Testis (tissue), 3 donors: Measurements from ENCODE around the gene SSX2IP. TPM values are rescaled to one million over a fixed set of nuclear protein-coding genes. Genes with fewer than 3 reads are reported as not detected.

ENCODE experiments used
- DNase-seq: peaks from one replicate; pipeline ENCODE4 v3.0.0-alpha.2; 2019
- H3K27ac ChIP-seq, 2 donors: fragments of 200-600 bp; sonication (generic); one replicate each; pipeline ENCODE4 v1.5.1; 2019
- H3K27me3 ChIP-seq: fragments of 200-600 bp; sonication (generic); one replicate; pipeline ENCODE4 v1.5.1; 2019
- H3K36me3 ChIP-seq: fragments of 200-600 bp; sonication (generic); one replicate; pipeline ENCODE4 v1.5.1; 2017; ENCODE audit warnings: low read depth; ENCODE audit errors: missing control alignments
- H3K4me1 ChIP-seq: fragments of 200-600 bp; sonication (generic); one replicate; pipeline ENCODE4 v1.5.1; 2019
- H3K4me3 ChIP-seq, 2 donors: fragments of 200-600 bp; sonication (generic); one replicate each; pipeline ENCODE4 v1.5.1; 2017 to 2019
- H3K9me3 ChIP-seq: fragments of 200-600 bp; sonication (generic); one replicate; pipeline ENCODE4 v1.5.1; 2017
- CTCF ChIP-seq, 3 experiments: fragments of 450-650 bp in 2 of 3; fragments of 200-600 bp in 1 of 3; sonication (generic) in 1 of 3; IDR thresholded peaks; one replicate each; pipeline ENCODE4 v1.5.1; 2016 to 2019; ENCODE audit warnings: antibody characterized with exemption in 3 of 3, mild to moderate bottlenecking in 2 of 3, moderate library complexity in 1 of 3
- POLR2A ChIP-seq: fragments of 450-650 bp; IDR thresholded peaks from one replicate; pipeline ENCODE4 v1.6.1; 2017; ENCODE audit warnings: antibody characterized with exemption, mild to moderate bottlenecking, moderate library complexity
- WGBS, 2 donors: methylation state at CpG; one replicate each; pipeline ENCODE4 v1.1.5; 2018; 5-methylcytosine and 5-hydroxymethylcytosine counted together
- intact Hi-C: fragments of 100-400 bp; cut with DNase I; formaldehyde crosslinking; loops from one replicate; pipeline ENCODE4 v1.15.1; 2023; ENCODE audit warnings: low total_unique reads
- polyA plus RNA-seq: library from polyadenylated mRNA; stranded (reverse); fragments of 350-450 nt; fragmentation: Illumina TruSeq; extraction: RNeasy Lipid Tissue Mini Kit (QIAGEN cat#74804); gene quantifications from one replicate; pipeline ENCODE4 v1.2.3, GENCODE V29; 2014; ENCODE audit warnings: low read depth, low replicate concordance; ENCODE audit not compliant: insufficient read depth
- total RNA-seq, 2 donors: library from RNA; depleted of rRNA; stranded (reverse); fragments of >200 nt; gene quantifications; one replicate each; pipeline ENCODE4 v1.2.3, GENCODE V29; 2016

The SSX2IP gene
- total and polyA plus RNA-seq, 3 donors from 2014 or later: 64.6 to 158 (median 128) TPM

GRCh38 chr1:84693005-84693404, 2.7 kb upstream of the SSX2IP start:
- WGBS, 2 donors: 86 to 97% methylated on average over 2 of the region's 2 CpGs

GRCh38 chr1:84692391-84692790, 2.1 kb upstream of the SSX2IP start:
- Histone ChIP-seq H3K27me3 (no peaks in the 10 kb centered on the region), H3K9me3 (no peaks in the 10 kb centered on the region), H3K27ac (no peak overlapping the region), H3K4me1 (peaks cover 14% of the 10 kb centered on the region), H3K4me3 (no peak overlapping the region), H3K36me3 (no peaks in the 10 kb centered on the region)
- WGBS, 2 donors: 77 to 78% methylated on average over 6 of the region's 6 CpGs
- intact Hi-C loops: no loop called here
- no peak for DNase-seq
- TF ChIP-seq POLR2A (no peak), CTCF (IDR thresholded peaks at IDR 0.05) (no peak)

More at GRCh38 chr1:84693005-84693404, 2.7 kb upstream of the SSX2IP start:
- H3K4me1 ChIP-seq: peaks cover 8% of the 10 kb centered on the region
- no peak for TF ChIP-seq POLR2A
- no peak overlapping the region for H3K27ac ChIP-seq
- H3K27me3 ChIP-seq: no peaks in the 10 kb centered on the region
- no peak overlapping the region for H3K4me3 ChIP-seq
- no peaks in the 10 kb centered on the region for H3K9me3 ChIP-seq
- no peaks in the 10 kb centered on the region for H3K36me3 ChIP-seq
- intact Hi-C loops: no loop called here
- no peak for DNase-seq

- H3K4me1 ChIP-seq: peaks cover 16% of the 10 kb centered on the region
- no peaks in the 10 kb centered on the region for H3K36me3 ChIP-seq
- H3K4me3 ChIP-seq: peak overlapping the region; percentile 86 to 88
- intact Hi-C loops: no loop called here
- no peaks in the 10 kb centered on the region for H3K9me3 ChIP-seq
- WGBS, 2 donors: 41 to 42% methylated on average over 13 of the region's 13 CpGs
- TF ChIP-seq CTCF (IDR thresholded peaks at IDR 0.05) (no peak), POLR2A (no peak)
- no peak for DNase-seq
- H3K27ac ChIP-seq: peak overlapping the region; percentile 81 to 89
- H3K27me3 ChIP-seq: no peaks in the 10 kb centered on the region
These were observed 992 bp upstream of the SSX2IP start for GRCh38 chr1:84691122-84691783.

- H3K27me3 ChIP-seq: no peaks in the 10 kb centered on the region
- DNase-seq: peak; percentile 75
- peak overlapping the region; percentile 81 to 89 for H3K27ac ChIP-seq
- peaks cover 16% of the 10 kb centered on the region for H3K4me1 ChIP-seq
- WGBS, 2 donors: 2 to 3% methylated on average over 35 to 39 of the region's 67 CpGs
- TF ChIP-seq POLR2A (no peak), CTCF (IDR thresholded peaks at IDR 0.05) (no peak)
- H3K36me3 ChIP-seq: no peaks in the 10 kb centered on the region
- intact Hi-C loops: no loop called here
- peak overlapping the region; percentile 86 to 88 for H3K4me3 ChIP-seq
- H3K9me3 ChIP-seq: no peaks in the 10 kb centered on the region
These were observed 506 bp downstream of the SSX2IP start for GRCh38 chr1:84689514-84690396.

- no peaks in the 10 kb centered on the region for H3K27me3 ChIP-seq
- intact Hi-C loops: no loop called here
- H3K4me1 ChIP-seq: peaks cover 16% of the 10 kb centered on the region
- WGBS, 2 donors: 26 to 27% methylated on average over 8 of the region's 8 CpGs
- H3K36me3 ChIP-seq: no peaks in the 10 kb centered on the region
- TF ChIP-seq POLR2A: no peak
- TF ChIP-seq CTCF (IDR thresholded peaks at IDR 0.05): no peak
- peak overlapping the region; percentile 81 to 89 for H3K27ac ChIP-seq
- no peak for DNase-seq
- peak overlapping the region in 1 of 2 donors; percentile 88 for H3K4me3 ChIP-seq
- no peaks in the 10 kb centered on the region for H3K9me3 ChIP-seq
These were observed 1.7 kb downstream of the SSX2IP start for GRCh38 chr1:84688463-84689061.
